PC-3 (cell line): ENCODE data around the gene CADPS2. TPM values are rescaled to one million over a fixed set of nuclear protein-coding genes. Genes with fewer than 3 reads are reported as not detected.

Experiments used
- ATAC-seq: fragments of 200-7000 bp; cut with Tn5 transposase; 2 replicates; pipeline ENCODE4 v1.9.1; 2020; ENCODE audit warnings: mild to moderate bottlenecking, moderate library complexity
- BruUV-seq: library from RNA; stranded (reverse); fragments of 400-500 nt; replicated peaks from 2 replicates; lab custom pipeline; 2021; lab: Mats Ljungman, UMichigan
- CTCF ChIA-PET: fragments of 300-600 bp; sonication (Branson Sonifier 250); formaldehyde crosslinking; loops from one replicate; lab custom pipeline; 2022; ENCODE audit warnings: antibody characterized with exemption; lab: Charles Lee
- POLR2A ChIA-PET: fragments of 300-600 bp; sonication (Branson Sonifier 250); formaldehyde crosslinking; loops from one replicate; lab custom pipeline; 2022; ENCODE audit warnings: antibody characterized with exemption; ENCODE audit not compliant: unreplicated experiment; lab: Charles Lee
- DNase-seq: peaks from one replicate; pipeline ENCODE4 v3.0.0-alpha.2; 2015
- H2AFZ ChIP-seq: fragments of 300-600 bp; sonication (generic); 2 replicates; pipeline ENCODE4 v1.6.0; 2016; ENCODE audit warnings: antibody characterized with exemption, low read length
- H3F3A ChIP-seq: fragments of 300-600 bp; sonication (generic); one replicate; pipeline ENCODE4 v1.6.0; 2017; ENCODE audit warnings: antibody characterized with exemption, low read length, control low read depth, mild to moderate bottlenecking; ENCODE audit not compliant: unreplicated experiment
- H3K27ac ChIP-seq: fragments of 300-600 bp; sonication (generic); 2 replicates; pipeline ENCODE4 v1.5.1; 2016; ENCODE audit warnings: mild to moderate bottlenecking, low read length
- H3K27me3 ChIP-seq: fragments of 300-600 bp; sonication (generic); 2 replicates; pipeline ENCODE4 v1.6.1; 2016; ENCODE audit warnings: low read length, mixed read lengths
- H3K36me3 ChIP-seq: fragments of 300-600 bp; sonication (generic); 2 replicates; pipeline ENCODE4 v1.6.1; 2016; ENCODE audit warnings: low read depth, mixed run types, low read length, mixed read lengths
- H3K4me1 ChIP-seq: fragments of 300-600 bp; sonication (generic); 2 replicates; pipeline ENCODE4 v1.5.1; 2016; ENCODE audit warnings: low read length; ENCODE audit not compliant: insufficient read depth
- H3K4me2 ChIP-seq: fragments of 300-600 bp; sonication (generic); 2 replicates; pipeline ENCODE4 v1.6.0; 2016; ENCODE audit warnings: low read length
- H3K4me3 ChIP-seq: fragments of 300-600 bp; sonication (generic); 2 replicates; pipeline ENCODE4 v1.5.1; 2016; ENCODE audit warnings: mild to moderate bottlenecking, low read length, mixed read lengths
- H3K79me2 ChIP-seq: fragments of 300-600 bp; sonication (generic); 2 replicates; pipeline ENCODE4 v1.6.1; 2017; ENCODE audit warnings: low read length, mixed read lengths
- H3K9ac ChIP-seq: fragments of 300-600 bp; sonication (generic); 2 replicates; pipeline ENCODE4 v1.6.0; 2016; ENCODE audit warnings: mild to moderate bottlenecking, low read length
- H3K9me2 ChIP-seq: fragments of 300-600 bp; sonication (generic); replicated peaks from 2 replicates; pipeline ENCODE4 v1.6.1; 2016; ENCODE audit warnings: mixed run types, low read length, mixed read lengths
- H3K9me3 ChIP-seq: fragments of 300-600 bp; sonication (generic); 2 replicates; pipeline ENCODE4 v1.6.1; 2016; ENCODE audit warnings: low read length, mixed read lengths
- H4K20me1 ChIP-seq: fragments of 300-600 bp; sonication (generic); 2 replicates; pipeline ENCODE4 v1.6.1; 2016; ENCODE audit warnings: low read length, mixed read lengths
- EZH2 ChIP-seq: fragments of 300-600 bp; sonication (generic); IDR thresholded peaks from one replicate; pipeline ENCODE4 v1.6.1; 2017; ENCODE audit warnings: antibody characterized with exemption, mild to moderate bottlenecking, low read length; ENCODE audit not compliant: unreplicated experiment
- EZH2phosphoT487 ChIP-seq: fragments of 300-600 bp; sonication (generic); IDR thresholded peaks from 2 replicates; pipeline ENCODE4 v1.6.1; 2018; ENCODE audit warnings: mild to moderate bottlenecking, antibody characterized with exemption, low read length, borderline replicate concordance
- intact Hi-C: fragments of 100-400 bp; cut with micrococcal nuclease; formaldehyde crosslinking; loops from 2 replicates; pipeline ENCODE4 v1.9.0; 2023
- total RNA-seq: library from RNA; depleted of rRNA; stranded (reverse); fragments of >200 nt; gene quantifications from 2 replicates; pipeline ENCODE4 v1.2.3, GENCODE V29; 2014
- TF ChIP-seq, protein P1 (sequence below): fragments of 300-600 bp; sonication (generic); conservative IDR thresholded peaks from 2 replicates; pipeline ENCODE4 v1.5.1; 2017; ENCODE audit warnings: antibody characterized with exemption, low read depth, mild to moderate bottlenecking, low read length

Gene CADPS2
- total RNA-seq, 1 experiment from 2014 or later = 9.4 TPM

GRCh38 chr7:122653685-122654084 lies 232.6 kb downstream of the CADPS2 start:
- no peak overlapping the region for H3K9ac ChIP-seq
- no peak overlapping the region for H3K27ac ChIP-seq
- no peaks in the 10 kb centered on the region for H3F3A ChIP-seq
- no peak for ATAC-seq
- TF ChIP-seq EZH2 (no peak), EZH2phosphoT487 (no peak)
- TF ChIP-seq, protein P1, sequence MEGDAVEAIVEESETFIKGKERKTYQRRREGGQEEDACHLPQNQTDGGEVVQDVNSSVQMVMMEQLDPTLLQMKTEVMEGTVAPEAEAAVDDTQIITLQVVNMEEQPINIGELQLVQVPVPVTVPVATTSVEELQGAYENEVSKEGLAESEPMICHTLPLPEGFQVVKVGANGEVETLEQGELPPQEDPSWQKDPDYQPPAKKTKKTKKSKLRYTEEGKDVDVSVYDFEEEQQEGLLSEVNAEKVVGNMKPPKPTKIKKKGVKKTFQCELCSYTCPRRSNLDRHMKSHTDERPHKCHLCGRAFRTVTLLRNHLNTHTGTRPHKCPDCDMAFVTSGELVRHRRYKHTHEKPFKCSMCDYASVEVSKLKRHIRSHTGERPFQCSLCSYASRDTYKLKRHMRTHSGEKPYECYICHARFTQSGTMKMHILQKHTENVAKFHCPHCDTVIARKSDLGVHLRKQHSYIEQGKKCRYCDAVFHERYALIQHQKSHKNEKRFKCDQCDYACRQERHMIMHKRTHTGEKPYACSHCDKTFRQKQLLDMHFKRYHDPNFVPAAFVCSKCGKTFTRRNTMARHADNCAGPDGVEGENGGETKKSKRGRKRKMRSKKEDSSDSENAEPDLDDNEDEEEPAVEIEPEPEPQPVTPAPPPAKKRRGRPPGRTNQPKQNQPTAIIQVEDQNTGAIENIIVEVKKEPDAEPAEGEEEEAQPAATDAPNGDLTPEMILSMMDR = no peak
- H3K36me3 ChIP-seq = no peaks in the 10 kb centered on the region
- no peaks in the 10 kb centered on the region for H3K9me3 ChIP-seq
- CTCF ChIA-PET = no interaction called here
- no peak overlapping the region for H2AFZ ChIP-seq
- intact Hi-C loops = no loop called here
- H3K27me3 ChIP-seq = no peaks in the 10 kb centered on the region
- H4K20me1 ChIP-seq = no peaks in the 10 kb centered on the region
- DNase-seq = no peak
- H3K4me3 ChIP-seq = no peak overlapping the region
- POLR2A ChIA-PET = no interaction called here
- H3K4me2 ChIP-seq = no peak overlapping the region
- BruUV-seq = no TSS peak
- H3K4me1 ChIP-seq = peaks cover 4% of the 10 kb centered on the region; the same call in 1 of the 2 replicates
- no peaks in the 10 kb centered on the region for H3K79me2 ChIP-seq
- no peaks in the 10 kb centered on the region for H3K9me2 ChIP-seq

DNA sequence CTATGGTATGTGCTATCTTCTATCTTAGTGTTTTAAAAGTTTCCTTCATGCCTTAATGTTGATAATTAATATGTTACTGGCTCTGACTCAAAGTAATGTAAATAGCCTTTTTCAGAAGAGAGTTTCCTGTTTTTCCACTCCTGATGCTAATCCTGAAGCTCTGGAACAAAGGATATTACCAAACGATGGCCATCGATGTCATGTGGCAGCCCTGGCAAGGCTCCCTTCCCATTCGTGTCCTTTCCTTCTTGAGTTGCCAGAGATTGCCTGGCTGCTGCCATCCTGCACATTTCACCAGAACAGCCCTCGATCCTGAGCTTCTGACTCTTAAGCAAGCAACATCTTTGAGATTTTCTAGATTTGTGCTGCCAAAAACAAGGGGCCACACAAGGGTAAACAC lies 233.4 kb downstream of the CADPS2 start:
- CTCF ChIA-PET = no interaction called here
- H4K20me1 ChIP-seq = no peaks in the 10 kb centered on the region
- H2AFZ ChIP-seq = no peak overlapping the region
- POLR2A ChIA-PET = no interaction called here
- no peak for ATAC-seq
- no peak overlapping the region for H3K4me2 ChIP-seq
- H3K9me3 ChIP-seq = no peaks in the 10 kb centered on the region
- no peaks in the 10 kb centered on the region for H3F3A ChIP-seq
- H3K36me3 ChIP-seq = no peaks in the 10 kb centered on the region
- no peaks in the 10 kb centered on the region for H3K27me3 ChIP-seq
- H3K9me2 ChIP-seq = no peaks in the 10 kb centered on the region
- intact Hi-C loops = no loop called here
- H3K9ac ChIP-seq = no peak overlapping the region
- DNase-seq = peak; percentile 33
- H3K4me3 ChIP-seq = no peak overlapping the region
- no TSS peak for BruUV-seq
- no peaks in the 10 kb centered on the region for H3K79me2 ChIP-seq
- peaks cover 4% of the 10 kb centered on the region; the same call in 1 of the 2 replicates for H3K4me1 ChIP-seq
- H3K27ac ChIP-seq = no peak overlapping the region
- TF ChIP-seq, protein P1 = no peak
- TF ChIP-seq EZH2phosphoT487 (no peak), EZH2 (no peak)

- H4K20me1 ChIP-seq = no peaks in the 10 kb centered on the region
- no peak overlapping the region for H3K27ac ChIP-seq
- H3K4me2 ChIP-seq = no peak overlapping the region
- H3K79me2 ChIP-seq = no peaks in the 10 kb centered on the region
- no peak overlapping the region for H3K9ac ChIP-seq
- intact Hi-C loops = no loop called here
- H3K36me3 ChIP-seq = no peaks in the 10 kb centered on the region
- ChIA-PET POLR2A (no interaction called here), CTCF (no interaction called here)
- ATAC-seq = no peak
- no peak for TF ChIP-seq EZH2phosphoT487
- TF ChIP-seq, protein P1 = no peak
- TF ChIP-seq EZH2 = no peak
- no peak for DNase-seq
- no TSS peak for BruUV-seq
- no peaks in the 10 kb centered on the region for H3F3A ChIP-seq
- peaks cover 4% of the 10 kb centered on the region; the same call in 1 of the 2 replicates for H3K4me1 ChIP-seq
- H3K4me3 ChIP-seq = no peak overlapping the region
- H2AFZ ChIP-seq = no peak overlapping the region
- no peaks in the 10 kb centered on the region for H3K27me3 ChIP-seq
- H3K9me2 ChIP-seq = no peaks in the 10 kb centered on the region
- H3K9me3 ChIP-seq = no peaks in the 10 kb centered on the region
Observed at GRCh38 chr7:122651451-122651850, 234.8 kb downstream of the CADPS2 start.
